Measurements from ENCODE around the gene FRYL.

DNA sequence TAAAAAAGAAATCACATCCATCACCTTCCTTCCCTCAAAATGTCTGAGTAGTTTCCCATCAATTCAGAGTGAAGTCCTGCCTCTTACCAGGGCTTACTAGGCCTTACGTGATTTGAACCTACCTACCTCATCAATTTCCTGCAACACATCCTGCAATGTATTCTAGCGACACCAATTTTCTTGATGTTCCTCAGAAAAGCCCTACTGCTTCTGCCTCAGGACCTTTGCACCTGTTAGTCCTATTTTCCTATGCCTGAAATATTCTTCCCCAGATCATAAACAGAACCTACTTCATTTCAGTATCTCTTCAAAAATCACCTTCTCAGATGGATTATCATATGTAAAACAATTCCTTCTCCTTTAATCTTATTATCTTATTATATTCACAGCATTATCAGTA is 237.2 kb downstream of the FRYL start:
- TF ChIP-seq CTCF (IDR thresholded peaks at IDR 0.05; ENCODE audit: poor library complexity) (no peak), EZH2 (IDR thresholded peaks at IDR 0.05; ENCODE audit: borderline replicate concordance) (no peak)

Data from hepatocyte (in vitro differentiated cells).